ENCODE data around the gene PPP2R5C. TPM values are rescaled to one million over a fixed set of nuclear protein-coding genes. Genes with fewer than 3 reads are reported as not detected.

PPP2R5C gene
- total RNA-seq, 4 donors from 2014 or later = 143 to 171 (median 169) TPM

DNA sequence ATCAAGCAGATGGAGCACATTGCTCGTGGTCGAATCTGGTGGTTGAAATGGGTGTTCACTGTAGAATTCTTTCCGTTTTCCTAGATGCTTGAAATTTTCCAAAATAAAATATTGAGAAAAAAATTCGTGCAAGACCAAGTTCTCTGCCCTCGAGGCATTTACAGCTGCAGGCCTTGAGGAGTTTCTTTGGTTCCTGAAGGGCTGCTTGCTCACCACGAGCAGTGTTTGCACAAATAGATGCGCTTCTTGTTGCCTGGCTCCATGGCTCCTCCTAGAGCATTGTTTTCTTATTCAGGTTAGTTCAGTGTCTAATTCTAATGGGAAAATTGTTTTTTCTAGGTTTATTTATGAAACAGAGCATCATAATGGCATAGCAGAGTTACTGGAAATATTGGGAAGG lies 128.4 kb downstream of the PPP2R5C start:
- DNase-seq = no peak
- H3K27ac ChIP-seq = no peak overlapping the region
- H3K9me3 ChIP-seq = no peaks in the 10 kb centered on the region
- H3K4me3 ChIP-seq = no peak overlapping the region
- intact Hi-C loops (cut with DNase I; ENCODE audit: low total_unique reads) = no loop called here
- no peaks in the 10 kb centered on the region for H3K27me3 ChIP-seq
- H3K36me3 ChIP-seq = no peaks in the 10 kb centered on the region
- no peak for TF ChIP-seq POLR2A (IDR thresholded peaks at IDR 0.05)
- TF ChIP-seq, protein P1, sequence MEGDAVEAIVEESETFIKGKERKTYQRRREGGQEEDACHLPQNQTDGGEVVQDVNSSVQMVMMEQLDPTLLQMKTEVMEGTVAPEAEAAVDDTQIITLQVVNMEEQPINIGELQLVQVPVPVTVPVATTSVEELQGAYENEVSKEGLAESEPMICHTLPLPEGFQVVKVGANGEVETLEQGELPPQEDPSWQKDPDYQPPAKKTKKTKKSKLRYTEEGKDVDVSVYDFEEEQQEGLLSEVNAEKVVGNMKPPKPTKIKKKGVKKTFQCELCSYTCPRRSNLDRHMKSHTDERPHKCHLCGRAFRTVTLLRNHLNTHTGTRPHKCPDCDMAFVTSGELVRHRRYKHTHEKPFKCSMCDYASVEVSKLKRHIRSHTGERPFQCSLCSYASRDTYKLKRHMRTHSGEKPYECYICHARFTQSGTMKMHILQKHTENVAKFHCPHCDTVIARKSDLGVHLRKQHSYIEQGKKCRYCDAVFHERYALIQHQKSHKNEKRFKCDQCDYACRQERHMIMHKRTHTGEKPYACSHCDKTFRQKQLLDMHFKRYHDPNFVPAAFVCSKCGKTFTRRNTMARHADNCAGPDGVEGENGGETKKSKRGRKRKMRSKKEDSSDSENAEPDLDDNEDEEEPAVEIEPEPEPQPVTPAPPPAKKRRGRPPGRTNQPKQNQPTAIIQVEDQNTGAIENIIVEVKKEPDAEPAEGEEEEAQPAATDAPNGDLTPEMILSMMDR (IDR thresholded peaks at IDR 0.05) = peak in 1 of 4 experiments; percentile 20
- no peaks in the 10 kb centered on the region for H3K4me1 ChIP-seq

DNA sequence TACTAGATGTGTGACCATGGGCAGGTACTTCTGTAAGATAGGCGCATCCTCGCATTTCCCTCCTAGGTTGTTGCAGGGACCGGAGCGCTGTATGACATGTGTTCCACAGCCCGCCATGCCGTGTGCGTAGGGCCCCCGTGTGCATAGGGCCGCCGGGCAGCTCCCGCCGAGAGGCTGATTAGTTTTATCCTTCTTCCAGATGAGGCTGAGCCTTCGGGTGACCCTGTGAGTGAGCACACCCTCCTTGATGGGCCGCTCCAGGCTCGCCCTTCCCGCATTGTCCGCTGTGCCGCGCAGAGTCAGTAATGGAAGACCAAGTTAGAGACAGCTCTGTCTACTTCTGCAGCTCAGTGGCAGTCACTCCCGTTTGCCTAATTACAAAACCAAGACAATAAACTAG lies 130.0 kb downstream of the PPP2R5C start:
- intact Hi-C loops (cut with DNase I; ENCODE audit: low total_unique reads) = no loop called here
- Histone ChIP-seq H3K27ac (no peak overlapping the region), H3K36me3 (no peaks in the 10 kb centered on the region), H3K27me3 (no peaks in the 10 kb centered on the region), H3K9me3 (no peaks in the 10 kb centered on the region), H3K4me1 (no peaks in the 10 kb centered on the region), H3K4me3 (no peak overlapping the region)
- TF ChIP-seq, protein P1 (IDR thresholded peaks at IDR 0.05) = no peak
- no peak for TF ChIP-seq POLR2A (IDR thresholded peaks at IDR 0.05)
- DNase-seq = no peak

DNA sequence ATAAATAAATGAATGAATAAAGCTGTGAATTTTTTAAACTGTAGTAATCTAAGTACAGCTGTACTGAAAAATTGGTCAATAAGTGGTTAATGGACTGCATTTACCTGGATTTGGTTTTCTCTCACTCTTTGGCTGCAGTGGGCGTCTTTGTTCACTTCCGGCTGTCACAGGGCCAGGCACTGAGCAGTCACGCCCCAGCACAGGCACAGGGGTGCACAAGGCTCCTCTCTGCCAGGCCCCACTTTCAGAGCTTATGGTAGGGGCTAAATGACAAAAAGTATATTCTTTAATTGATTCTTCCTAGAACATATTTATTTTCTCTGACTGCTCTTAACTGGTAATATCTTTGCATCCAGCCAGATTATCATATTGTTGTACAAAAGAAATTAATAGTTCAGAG lies 132.2 kb downstream of the PPP2R5C start:
- intact Hi-C loops (cut with DNase I; ENCODE audit: low total_unique reads) = no loop called here
- H3K27ac ChIP-seq = no peak overlapping the region
- no peak for DNase-seq
- no peak overlapping the region for H3K4me3 ChIP-seq
- no peaks in the 10 kb centered on the region for H3K4me1 ChIP-seq
- H3K9me3 ChIP-seq = no peaks in the 10 kb centered on the region
- no peaks in the 10 kb centered on the region for H3K27me3 ChIP-seq
- H3K36me3 ChIP-seq = no peaks in the 10 kb centered on the region
- TF ChIP-seq, protein P1 (IDR thresholded peaks at IDR 0.05) = no peak
- TF ChIP-seq POLR2A (IDR thresholded peaks at IDR 0.05) = no peak

DNA sequence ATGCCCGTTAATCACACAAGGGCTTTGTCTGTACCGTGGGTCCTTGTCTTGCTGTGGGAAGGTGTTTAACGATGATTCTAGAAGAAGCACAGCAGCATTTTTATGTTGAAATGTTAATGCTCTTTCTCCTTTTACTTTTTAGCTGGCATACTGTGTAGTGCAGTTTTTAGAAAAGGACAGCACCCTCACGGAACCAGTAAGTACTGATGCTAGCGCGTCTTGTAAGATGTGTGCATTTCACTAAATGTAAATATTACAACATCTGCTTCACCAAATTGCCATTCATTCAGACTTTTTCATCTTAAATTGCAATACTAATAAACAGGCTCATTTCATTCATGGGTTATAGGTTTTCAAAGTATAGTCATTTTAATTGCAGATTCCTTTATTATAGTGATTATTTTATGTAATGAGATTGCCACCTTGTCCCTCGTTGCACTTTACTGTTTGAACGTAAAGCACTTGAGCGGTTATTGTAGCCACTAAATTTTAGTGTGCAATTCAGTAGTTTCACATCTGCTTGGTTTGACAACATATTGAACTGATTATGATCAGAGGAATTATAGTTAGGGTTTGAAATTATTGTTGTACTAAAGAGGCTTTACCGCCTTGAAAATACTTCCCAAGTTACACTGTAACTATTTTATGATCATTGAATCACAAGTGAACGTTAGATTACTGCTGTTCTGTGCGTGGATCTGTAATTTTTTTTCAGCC lies 133.0 kb downstream of the PPP2R5C start:
- TF ChIP-seq POLR2A (IDR thresholded peaks at IDR 0.05) = no peak
- TF ChIP-seq, protein P1 (IDR thresholded peaks at IDR 0.05) = no peak
- H3K36me3 ChIP-seq = no peaks in the 10 kb centered on the region
- H3K9me3 ChIP-seq = no peaks in the 10 kb centered on the region
- H3K4me3 ChIP-seq = no peak overlapping the region
- DNase-seq = no peak
- H3K4me1 ChIP-seq = no peaks in the 10 kb centered on the region
- H3K27ac ChIP-seq = no peak overlapping the region
- no peaks in the 10 kb centered on the region for H3K27me3 ChIP-seq
- intact Hi-C loops (cut with DNase I; ENCODE audit: low total_unique reads) = no loop called here

DNA sequence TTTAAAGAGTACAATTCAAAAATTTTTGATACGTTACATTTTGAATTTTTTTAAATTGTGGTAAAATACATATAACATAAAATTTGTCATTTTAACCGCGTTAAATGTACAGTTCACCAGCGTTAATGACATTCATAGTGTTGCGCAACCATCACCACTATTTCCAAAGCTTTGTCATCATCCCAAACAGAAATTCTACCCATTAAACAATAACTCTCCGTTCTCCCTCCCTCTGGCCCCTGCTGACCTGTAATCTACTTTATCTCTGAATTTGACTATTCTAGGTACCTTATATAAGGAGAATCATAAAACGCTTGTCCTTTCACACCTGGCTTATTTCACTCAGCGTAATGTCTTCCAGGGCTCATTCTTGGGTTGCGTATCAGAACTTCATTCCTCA lies 133.7 kb downstream of the PPP2R5C start:
- H3K36me3 ChIP-seq = no peaks in the 10 kb centered on the region
- H3K4me3 ChIP-seq = no peak overlapping the region
- no peaks in the 10 kb centered on the region for H3K9me3 ChIP-seq
- no peak for DNase-seq
- no peak overlapping the region for H3K27ac ChIP-seq
- no peaks in the 10 kb centered on the region for H3K27me3 ChIP-seq
- intact Hi-C loops (cut with DNase I; ENCODE audit: low total_unique reads) = no loop called here
- H3K4me1 ChIP-seq = no peaks in the 10 kb centered on the region
- TF ChIP-seq POLR2A (IDR thresholded peaks at IDR 0.05) = no peak
- TF ChIP-seq, protein P1 (IDR thresholded peaks at IDR 0.05) = no peak

Measured in uterus (tissue), 4 donors.